Hematopoietic multipotent progenitor cell treated with erythropoietin and hydrocortisone succinate and interleukin-3 and kit ligand, for 4 days (in vitro differentiated cells): ENCODE measurements around the gene UBXN7.
"Not testable (repeated sequence)": the region's sequence is repeated elsewhere in the genome, so short reads cannot be mapped to it uniquely, and the experiment has no call there.

Experiments
- DNase-seq: peaks from one replicate; pipeline ENCODE4 v3.0.0-alpha.2; 2015

UBXN7 gene

DNA sequence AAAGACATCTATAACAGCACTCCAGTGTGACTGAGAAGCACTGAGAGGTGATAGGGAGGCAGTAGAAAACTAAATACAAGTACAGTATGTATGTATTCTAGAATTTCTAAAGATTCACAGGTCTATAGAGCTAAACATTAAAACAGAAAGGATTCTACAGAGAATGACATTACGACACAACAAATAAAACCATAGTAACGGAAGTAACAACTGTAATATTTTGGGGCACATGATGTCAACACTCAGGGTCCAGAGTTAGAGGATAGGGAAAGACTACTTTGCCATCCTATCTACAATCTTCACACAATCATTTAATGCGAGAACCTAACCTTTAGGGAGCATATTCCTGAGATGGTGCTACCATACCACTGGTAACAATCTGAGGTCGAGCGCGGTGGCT is 13.6 kb downstream of the UBXN7 start:
- no peak for DNase-seq

GRCh38 chr3:196414469-196414868 is 17.8 kb downstream of the UBXN7 start:
- no peak for DNase-seq

DNA sequence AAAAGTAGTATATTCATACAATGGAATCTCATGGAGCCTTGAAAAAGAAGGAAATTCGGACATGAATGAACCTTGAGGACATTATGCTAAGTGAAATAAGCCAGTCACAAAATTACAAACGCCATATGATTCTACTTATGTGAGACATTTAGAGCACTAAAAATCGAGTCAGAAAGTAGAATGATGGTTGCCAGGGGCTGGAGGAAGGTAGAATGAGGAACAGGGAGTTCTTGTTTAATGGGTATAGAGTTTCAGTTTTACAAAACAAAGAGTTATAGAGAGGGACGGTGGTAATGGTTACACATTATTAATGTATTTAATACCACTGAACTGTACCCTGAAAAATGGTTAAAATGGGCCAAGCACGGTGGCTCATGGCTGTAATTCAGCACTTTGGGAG is 19.5 kb downstream of the UBXN7 start:
- no peak for DNase-seq

- no peak for DNase-seq
These were observed 22.8 kb downstream of the UBXN7 start for GRCh38 chr3:196409409-196409808.

GRCh38 chr3:196408565-196409300 is 23.5 kb downstream of the UBXN7 start:
- DNase-seq: no peak

DNA sequence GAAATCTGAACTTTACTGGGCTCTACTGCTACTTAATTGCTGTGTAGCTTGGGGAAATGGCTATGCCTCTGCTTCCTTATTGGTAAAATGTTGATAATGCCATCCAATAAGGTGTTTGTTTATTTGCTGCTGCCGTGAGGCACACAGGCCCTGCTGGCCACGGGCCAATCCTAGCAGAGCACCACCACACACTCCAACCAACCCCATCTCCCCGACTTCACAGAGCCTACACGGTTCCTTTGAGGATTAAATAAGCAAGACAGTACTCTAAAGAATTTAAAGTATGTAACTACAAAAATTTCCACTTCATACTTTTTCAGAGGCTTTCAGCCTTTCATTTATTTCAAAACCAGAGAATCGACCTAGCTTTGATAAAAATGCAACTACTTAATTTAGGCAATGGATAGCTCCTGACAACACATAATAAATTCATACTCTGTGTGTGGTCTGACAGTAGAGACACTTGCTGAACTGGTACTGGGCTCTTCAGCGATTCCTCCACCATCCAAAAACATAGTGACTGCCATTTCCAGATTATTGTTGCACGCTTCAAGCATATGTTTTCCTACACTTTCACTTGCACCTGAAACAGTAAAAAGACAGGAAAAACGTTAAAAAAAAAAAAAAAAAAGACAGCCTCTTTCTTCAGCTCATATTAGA is 25.3 kb downstream of the UBXN7 start:
- DNase-seq: no peak

- DNase-seq: no peak
These were observed 31.9 kb downstream of the UBXN7 start for GRCh38 chr3:196400331-196400730.

GRCh38 chr3:196399485-196399945 is 32.7 kb downstream of the UBXN7 start:
- DNase-seq: peak; percentile 73

- no peak for DNase-seq
These were observed 33.4 kb downstream of the UBXN7 start for GRCh38 chr3:196398782-196399181.

- DNase-seq: no peak
These were observed 34.3 kb downstream of the UBXN7 start for GRCh38 chr3:196397941-196398340.

GRCh38 chr3:196390116-196390515 is 42.1 kb downstream of the UBXN7 start:
- no peak for DNase-seq

GRCh38 chr3:196388956-196389355 is 43.3 kb downstream of the UBXN7 start:
- DNase-seq: no peak

- DNase-seq: not testable (repeated sequence)
These were observed 44.3 kb downstream of the UBXN7 start for GRCh38 chr3:196387941-196388340.

- DNase-seq: not testable (repeated sequence)
These were observed 45.4 kb downstream of the UBXN7 start for GRCh38 chr3:196386797-196387196.

- DNase-seq: peak; percentile 18
These were observed 46.2 kb downstream of the UBXN7 start for GRCh38 chr3:196386034-196386433.

DNA sequence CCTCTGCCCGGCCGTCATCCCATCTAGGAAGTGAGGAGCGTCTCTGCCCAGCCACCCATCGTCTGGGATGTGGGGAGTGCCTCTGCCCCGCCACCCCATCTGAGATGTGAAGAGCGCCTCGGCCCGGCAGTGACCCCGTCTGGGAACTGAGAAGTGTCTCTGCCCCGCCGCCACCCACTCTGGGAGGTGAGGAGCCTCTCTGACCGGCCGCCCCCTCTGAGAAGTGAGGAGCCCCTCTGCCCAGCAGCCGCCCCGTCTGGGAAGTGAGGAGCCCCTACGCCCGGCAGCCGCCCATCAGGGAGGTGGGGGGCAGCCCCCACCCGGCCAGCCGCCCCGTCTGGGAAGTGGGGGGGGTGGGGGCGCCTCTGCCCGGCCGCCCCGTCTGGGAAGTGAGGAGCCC is 46.8 kb downstream of the UBXN7 start:
- DNase-seq: not testable (repeated sequence)

GRCh38 chr3:196378146-196378841 is 53.9 kb downstream of the UBXN7 start:
- peak; percentile 72 for DNase-seq

DNA sequence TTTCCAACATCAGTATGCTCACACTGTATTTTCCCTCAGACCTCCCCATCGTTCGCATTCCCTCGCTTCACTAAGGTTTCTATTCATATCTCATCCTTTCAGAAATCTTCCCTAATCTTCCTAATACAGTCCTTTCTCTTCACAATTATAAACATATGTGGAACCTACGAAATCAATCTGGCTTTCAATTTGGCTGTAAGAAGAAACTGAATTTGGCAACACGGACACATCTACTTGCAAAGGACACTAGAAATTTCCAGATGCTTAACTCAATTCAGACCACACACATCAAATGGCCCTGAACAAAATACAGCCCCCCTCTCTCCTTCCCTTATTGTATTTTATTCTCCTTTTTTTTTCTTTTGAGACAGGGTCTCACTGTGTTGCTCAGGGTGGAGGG is 54.9 kb downstream of the UBXN7 start:
- no peak for DNase-seq

DNA sequence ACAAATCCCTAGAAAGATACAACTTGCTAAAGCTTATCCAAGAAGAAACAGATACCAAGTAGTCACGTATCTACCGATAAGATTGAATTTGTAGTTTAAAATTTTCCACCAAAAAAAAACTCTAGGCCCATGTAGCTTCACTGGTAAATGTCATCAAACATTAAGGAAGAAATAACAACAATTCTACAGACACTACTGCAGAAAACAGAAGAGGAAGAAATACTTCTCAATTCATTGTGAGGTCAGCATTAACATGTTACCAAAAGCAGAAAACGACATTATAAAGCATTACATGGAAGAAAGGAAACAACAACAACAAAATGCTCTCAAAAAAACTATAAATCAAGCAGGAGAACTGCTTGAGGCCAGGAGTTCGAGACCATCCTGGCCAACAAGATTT is 66.5 kb downstream of the UBXN7 start:
- no peak for DNase-seq

DNA sequence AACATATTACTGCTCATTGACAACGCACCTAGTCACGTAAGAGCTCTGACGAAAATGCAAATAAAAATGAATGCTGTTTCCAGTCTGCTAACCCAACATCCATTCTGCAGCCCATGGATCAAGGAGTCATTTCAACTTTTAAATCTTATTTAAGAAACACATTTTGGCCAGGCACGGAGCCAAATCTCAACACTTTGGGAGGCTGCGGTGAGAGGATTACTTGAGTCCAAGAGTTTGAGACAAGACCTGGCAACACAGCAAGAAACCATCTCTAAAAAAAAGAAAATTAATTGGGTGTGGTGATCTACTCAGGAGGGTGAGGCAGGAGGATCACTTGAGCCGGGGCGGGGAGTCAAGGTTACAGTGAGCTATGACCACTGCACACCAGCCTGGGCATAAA is 71.6 kb downstream of the UBXN7 start:
- no peak for DNase-seq

GRCh38 chr3:196358540-196358939 is 73.7 kb downstream of the UBXN7 start:
- not testable (repeated sequence) for DNase-seq

GRCh38 chr3:196357905-196358304 is 74.3 kb downstream of the UBXN7 start:
- no peak for DNase-seq

DNA sequence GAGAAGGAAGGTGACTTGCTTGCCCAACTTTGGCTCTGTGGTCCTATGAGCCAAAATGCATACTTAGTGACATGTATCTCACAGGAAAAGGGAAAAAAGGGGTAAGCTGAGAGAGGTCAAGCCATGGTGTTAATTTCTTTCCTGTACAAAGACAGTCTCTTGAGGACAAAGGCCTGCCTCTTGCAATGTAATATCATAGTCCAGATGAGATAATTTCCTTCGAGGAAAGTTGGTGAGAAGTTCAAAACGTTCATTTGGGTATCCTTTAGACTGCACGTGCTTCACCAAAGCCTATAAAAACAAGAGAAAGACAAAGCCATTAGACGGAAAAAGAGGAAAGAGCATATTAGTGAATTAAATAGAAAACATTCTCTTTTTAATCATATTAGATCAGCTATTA is 75.7 kb downstream of the UBXN7 start:
- no peak for DNase-seq

GRCh38 chr3:196355668-196356067 is 76.6 kb downstream of the UBXN7 start:
- no peak for DNase-seq
